ENCODE results near the gene PDGFRB.
A peak's percentile ranks its signal among the peaks of the same experiment; 100 is the strongest.

The PDGFRB gene

DNA sequence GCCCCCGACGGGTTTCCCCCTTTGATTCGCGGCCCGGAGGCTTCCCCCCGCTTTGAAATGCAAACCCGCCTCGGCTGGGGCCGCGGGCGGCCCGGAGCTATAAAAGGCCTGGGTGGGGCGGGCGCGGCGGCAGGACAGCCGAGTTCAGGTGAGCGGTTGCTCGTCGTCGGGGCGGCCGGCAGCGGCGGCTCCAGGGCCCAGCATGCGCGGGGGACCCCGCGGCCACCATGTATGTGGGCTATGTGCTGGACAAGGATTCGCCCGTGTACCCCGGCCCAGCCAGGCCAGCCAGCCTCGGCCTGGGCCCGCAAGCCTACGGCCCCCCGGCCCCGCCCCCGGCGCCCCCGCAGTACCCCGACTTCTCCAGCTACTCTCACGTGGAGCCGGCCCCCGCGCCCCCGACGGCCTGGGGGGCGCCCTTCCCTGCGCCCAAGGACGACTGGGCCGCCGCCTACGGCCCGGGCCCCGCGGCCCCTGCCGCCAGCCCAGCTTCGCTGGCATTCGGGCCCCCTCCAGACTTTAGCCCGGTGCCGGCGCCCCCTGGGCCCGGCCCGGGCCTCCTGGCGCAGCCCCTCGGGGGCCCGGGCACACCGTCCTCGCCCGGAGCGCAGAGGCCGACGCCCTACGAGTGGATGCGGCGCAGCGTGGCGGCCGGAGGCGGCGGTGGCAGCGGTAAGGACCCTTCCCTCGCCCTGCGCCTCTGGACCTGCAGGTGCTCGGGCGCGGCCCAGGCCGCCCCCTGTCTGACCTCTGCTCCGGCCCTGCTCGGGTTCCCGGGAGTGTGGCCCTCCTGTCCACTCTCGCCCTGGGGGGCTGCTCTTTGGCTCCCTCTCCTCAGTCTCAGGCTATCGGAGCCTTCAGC, 11.2 kb upstream of the PDGFRB start, which contains the start of gene CDX1:
Gene CDX1, plus strand, starts transcription at position 129 of the 862 bp plus-strand sequence. Its CDS starts 99 bp downstream, at position 228.
- H3K4me3 ChIP-seq (ENCODE audit: control insufficient read depth, low read depth, low read length): no peak within 1 kb of the TSS
- no peak for DNase-seq (ENCODE audit: low read depth)
- TF ChIP-seq, protein P1, sequence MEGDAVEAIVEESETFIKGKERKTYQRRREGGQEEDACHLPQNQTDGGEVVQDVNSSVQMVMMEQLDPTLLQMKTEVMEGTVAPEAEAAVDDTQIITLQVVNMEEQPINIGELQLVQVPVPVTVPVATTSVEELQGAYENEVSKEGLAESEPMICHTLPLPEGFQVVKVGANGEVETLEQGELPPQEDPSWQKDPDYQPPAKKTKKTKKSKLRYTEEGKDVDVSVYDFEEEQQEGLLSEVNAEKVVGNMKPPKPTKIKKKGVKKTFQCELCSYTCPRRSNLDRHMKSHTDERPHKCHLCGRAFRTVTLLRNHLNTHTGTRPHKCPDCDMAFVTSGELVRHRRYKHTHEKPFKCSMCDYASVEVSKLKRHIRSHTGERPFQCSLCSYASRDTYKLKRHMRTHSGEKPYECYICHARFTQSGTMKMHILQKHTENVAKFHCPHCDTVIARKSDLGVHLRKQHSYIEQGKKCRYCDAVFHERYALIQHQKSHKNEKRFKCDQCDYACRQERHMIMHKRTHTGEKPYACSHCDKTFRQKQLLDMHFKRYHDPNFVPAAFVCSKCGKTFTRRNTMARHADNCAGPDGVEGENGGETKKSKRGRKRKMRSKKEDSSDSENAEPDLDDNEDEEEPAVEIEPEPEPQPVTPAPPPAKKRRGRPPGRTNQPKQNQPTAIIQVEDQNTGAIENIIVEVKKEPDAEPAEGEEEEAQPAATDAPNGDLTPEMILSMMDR (IDR thresholded peaks at IDR 0.05; ENCODE audit: control insufficient read depth, insufficient read depth, low read depth, low read length, missing control alignments): no peak

DNA sequence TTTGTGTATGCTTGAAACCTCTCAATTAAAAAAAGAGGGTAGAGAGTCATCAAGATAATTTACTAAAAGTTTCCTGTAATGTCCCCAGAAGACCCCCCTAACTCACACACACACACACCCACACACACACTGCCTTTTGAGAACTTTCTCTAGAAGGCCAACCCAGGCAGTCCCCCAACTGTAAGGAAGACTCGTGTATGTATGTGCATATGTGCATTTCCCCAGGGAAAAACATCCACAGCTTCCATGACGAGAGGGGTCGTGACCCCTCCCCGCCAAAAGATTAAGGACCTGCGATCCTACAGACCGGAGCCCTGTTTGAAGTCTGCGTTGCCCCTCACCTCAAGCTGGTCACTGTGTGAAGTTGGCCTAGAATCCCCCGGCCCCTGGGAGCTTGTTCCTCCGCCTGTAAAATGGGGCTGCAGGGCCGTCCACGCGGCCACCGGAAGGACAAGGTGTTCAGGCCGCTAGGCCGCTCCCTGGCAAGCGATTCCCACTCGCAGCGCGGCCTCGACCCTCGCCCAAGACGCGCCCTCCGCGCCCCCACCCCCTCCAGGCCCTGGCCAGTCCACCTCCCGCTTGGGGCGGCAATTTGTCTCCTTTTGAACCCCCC, 10.5 kb upstream of the PDGFRB start:
- no peak for DNase-seq (ENCODE audit: low read depth)
- TF ChIP-seq, protein P1 (IDR thresholded peaks at IDR 0.05; ENCODE audit: control insufficient read depth, insufficient read depth, low read depth, low read length, missing control alignments): no peak
- H3K4me3 ChIP-seq (ENCODE audit: control insufficient read depth, low read depth, low read length): no peak overlapping the region

DNA sequence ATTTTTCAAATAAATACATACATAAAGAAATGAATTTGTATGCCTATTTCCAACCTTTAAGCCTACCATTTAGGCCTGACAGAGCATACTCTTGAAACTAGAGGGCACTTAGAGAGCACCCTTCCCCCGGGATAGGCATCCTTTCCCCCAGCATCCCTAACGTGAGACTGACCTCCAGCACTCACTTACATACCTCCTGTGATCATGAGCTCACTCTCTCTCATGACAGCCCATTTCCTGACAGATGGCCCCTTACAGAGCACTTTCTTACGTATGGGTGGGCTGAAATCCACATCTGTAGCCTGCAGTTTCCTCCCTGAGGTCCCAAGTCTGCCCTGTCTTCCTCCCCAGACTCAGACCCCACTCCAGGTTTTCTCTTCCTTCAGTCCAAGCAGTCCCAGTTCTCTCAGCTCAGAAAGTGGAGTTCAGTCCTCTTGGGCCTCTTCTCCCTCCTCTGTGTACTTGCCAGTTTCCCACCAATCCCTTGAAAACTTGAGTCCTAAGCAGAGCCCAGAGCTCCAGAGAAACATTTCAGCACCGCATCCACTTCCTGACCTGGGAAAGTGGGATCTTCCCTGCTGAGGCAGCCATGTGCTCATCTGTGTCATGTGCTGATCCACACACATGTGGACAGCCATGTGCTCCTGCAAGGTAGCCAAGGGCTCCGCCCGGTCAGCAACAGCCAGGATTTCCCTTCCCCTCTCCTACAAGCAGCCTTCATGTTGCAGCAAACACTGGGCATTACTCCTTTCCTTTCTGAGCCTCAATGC, 8.8 kb upstream of the PDGFRB start:
- H3K4me3 ChIP-seq (ENCODE audit: control insufficient read depth, low read depth, low read length): no peak overlapping the region
- DNase-seq (ENCODE audit: low read depth): no peak
- TF ChIP-seq, protein P1 (IDR thresholded peaks at IDR 0.05; ENCODE audit: control insufficient read depth, insufficient read depth, low read depth, low read length, missing control alignments): no peak

DNA sequence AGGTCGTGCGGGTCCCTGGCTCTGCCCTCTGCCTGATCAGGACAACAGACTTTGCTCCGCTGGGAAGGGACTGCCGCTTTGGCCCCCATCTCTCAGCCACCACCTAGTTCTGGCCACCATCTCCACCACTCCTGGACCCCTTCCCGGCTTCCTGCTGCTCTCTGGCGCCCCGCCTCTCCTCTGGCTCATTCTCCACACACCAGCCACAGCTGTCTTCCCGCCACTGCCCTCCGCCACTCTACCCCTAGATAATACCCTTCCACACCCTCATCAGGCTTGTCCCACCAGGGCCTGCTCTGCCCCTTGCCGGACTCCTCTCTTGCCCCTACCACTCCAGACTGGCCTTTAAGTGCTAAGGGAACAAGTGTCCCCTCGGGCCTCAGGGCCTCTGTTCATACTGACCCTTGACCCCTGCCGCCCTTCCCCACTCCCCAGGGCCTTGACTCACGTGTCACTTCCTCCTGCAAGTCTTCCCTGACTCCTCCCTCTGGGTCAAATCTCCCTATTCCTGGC, 8.0 kb upstream of the PDGFRB start:
- H3K4me3 ChIP-seq (ENCODE audit: control insufficient read depth, low read depth, low read length): no peak overlapping the region
- TF ChIP-seq, protein P1 (IDR thresholded peaks at IDR 0.05; ENCODE audit: control insufficient read depth, insufficient read depth, low read depth, low read length, missing control alignments): peak; percentile 16
- DNase-seq (ENCODE audit: low read depth): no peak

DNA sequence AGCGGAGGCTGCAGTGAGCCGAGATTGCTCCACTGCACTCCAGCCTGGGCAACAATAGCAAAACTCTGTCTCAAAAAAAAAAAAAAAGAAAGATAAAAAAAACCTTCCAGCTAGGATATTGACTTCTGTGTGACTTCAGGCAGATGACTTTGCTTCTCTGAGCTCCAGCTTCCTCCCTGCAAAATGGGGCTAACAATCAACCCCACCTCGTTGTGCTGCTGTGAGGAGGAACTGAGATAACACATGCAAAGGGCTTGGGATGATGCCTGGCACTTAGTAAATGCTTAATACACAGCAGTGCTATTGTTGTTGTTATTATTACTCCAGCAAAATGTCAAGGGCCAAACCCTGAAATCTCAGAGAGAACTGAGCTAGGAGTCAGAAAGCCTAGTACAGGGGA, 7.4 kb upstream of the PDGFRB start:
- no peak for DNase-seq (ENCODE audit: low read depth)
- H3K4me3 ChIP-seq (ENCODE audit: control insufficient read depth, low read depth, low read length): no peak overlapping the region
- TF ChIP-seq, protein P1 (IDR thresholded peaks at IDR 0.05; ENCODE audit: control insufficient read depth, insufficient read depth, low read depth, low read length, missing control alignments): no peak

DNA sequence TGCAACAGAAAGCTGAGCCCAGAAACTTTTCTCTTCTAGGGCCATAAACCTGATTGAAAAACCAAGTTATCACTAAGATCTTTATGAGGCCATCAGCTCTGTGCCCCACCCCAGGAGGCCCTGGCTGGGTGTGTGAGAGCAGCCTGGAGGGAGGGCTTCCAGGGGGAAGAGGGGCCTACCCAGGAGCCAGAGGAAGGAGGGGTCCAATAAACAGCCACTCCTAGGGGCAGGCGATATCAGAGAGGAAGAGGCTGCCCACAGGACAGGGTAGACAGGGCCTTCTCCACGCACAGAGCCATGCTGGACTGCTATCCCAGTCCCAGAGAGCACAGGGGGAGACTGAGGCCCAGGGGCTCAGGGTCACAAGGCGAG, 6.5 kb upstream of the PDGFRB start:
- H3K4me3 ChIP-seq (ENCODE audit: control insufficient read depth, low read depth, low read length): no peak overlapping the region
- TF ChIP-seq, protein P1 (IDR thresholded peaks at IDR 0.05; ENCODE audit: control insufficient read depth, insufficient read depth, low read depth, low read length, missing control alignments): no peak
- DNase-seq (ENCODE audit: low read depth): no peak
